ENCODE data around the gene TTC5.
A peak's percentile ranks its signal among the peaks of the same experiment; 100 is the strongest.

DNA sequence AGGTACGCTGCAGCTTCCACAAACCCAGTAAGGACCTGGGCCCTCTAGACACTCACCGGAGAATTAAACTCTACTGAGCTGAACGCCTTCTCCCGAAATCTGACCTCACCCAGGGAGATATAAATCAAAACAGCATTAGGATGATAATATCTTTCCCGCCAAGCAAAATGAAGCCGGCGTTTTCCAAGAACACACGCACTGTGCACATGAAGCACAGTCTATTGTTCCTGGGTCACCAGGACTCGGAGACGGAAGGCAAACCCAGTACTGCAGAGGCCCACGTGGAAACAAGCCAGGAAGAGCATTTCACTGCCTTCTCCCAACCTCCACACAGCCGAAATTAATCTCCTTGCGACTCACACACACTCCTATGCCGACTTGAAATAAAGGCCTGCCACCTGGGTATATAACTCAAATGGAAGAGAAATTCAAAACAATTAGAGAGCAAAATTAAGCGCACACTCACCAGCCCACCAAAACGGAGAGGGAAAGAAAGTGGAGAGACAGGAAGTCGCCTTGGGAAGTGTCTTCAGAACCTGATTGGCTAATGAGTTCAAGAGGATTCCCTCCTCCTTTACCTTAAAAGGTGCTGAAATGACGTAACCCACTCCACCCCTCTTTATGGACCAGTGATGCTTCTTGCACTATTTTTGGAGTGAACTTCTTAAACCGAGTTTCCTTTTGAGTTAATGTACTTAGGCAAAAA is 27.2 kb upstream of the TTC5 start, which contains the start of gene CCNB1IP1:
- TF ChIP-seq, protein P1, sequence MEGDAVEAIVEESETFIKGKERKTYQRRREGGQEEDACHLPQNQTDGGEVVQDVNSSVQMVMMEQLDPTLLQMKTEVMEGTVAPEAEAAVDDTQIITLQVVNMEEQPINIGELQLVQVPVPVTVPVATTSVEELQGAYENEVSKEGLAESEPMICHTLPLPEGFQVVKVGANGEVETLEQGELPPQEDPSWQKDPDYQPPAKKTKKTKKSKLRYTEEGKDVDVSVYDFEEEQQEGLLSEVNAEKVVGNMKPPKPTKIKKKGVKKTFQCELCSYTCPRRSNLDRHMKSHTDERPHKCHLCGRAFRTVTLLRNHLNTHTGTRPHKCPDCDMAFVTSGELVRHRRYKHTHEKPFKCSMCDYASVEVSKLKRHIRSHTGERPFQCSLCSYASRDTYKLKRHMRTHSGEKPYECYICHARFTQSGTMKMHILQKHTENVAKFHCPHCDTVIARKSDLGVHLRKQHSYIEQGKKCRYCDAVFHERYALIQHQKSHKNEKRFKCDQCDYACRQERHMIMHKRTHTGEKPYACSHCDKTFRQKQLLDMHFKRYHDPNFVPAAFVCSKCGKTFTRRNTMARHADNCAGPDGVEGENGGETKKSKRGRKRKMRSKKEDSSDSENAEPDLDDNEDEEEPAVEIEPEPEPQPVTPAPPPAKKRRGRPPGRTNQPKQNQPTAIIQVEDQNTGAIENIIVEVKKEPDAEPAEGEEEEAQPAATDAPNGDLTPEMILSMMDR (IDR thresholded peaks at IDR 0.05), result peak in 1 of 7 experiments; percentile 6
- peak in 2 of 3 donors; percentile 77 to 79 for TF ChIP-seq POLR2A (IDR thresholded peaks at IDR 0.05)
